Trophoblast cell (in vitro differentiated cells and primary cell): ENCODE results near the gene SGSM2.

ENCODE experiments used
- DNase-seq, 2 donors: peaks; one replicate each; pipeline ENCODE4 v3.0.0-alpha.2; 2016
- H2AFZ ChIP-seq: 2 replicates; pipeline ENCODE4 v1.6.1; 2013; ENCODE audit warnings: low read length, moderate library complexity, mild to moderate bottlenecking; ENCODE audit not compliant: insufficient read depth, poor library complexity
- H2AK5ac ChIP-seq: 2 replicates; pipeline ENCODE4 v1.6.1; 2013; ENCODE audit warnings: mild to moderate bottlenecking, low read length
- H2BK120ac ChIP-seq: 2 replicates; pipeline ENCODE4 v1.6.1; 2013; ENCODE audit warnings: low read length, mild to moderate bottlenecking, moderate library complexity; ENCODE audit not compliant: insufficient read depth, poor library complexity
- H2BK12ac ChIP-seq: 2 replicates; pipeline ENCODE4 v1.6.1; 2013; ENCODE audit warnings: mild to moderate bottlenecking, low read length, moderate library complexity
- H2BK5ac ChIP-seq: 2 replicates; pipeline ENCODE4 v1.6.1; 2013; ENCODE audit warnings: low read length, low read depth, moderate library complexity, mild to moderate bottlenecking; ENCODE audit not compliant: poor library complexity
- H3K14ac ChIP-seq: 2 replicates; pipeline ENCODE4 v1.6.1; 2013; ENCODE audit warnings: mild to moderate bottlenecking, low read length
- H3K18ac ChIP-seq: 2 replicates; pipeline ENCODE4 v1.6.1; 2013; ENCODE audit warnings: mild to moderate bottlenecking, low read length
- H3K23ac ChIP-seq: 2 replicates; pipeline ENCODE4 v1.6.1; 2013; ENCODE audit warnings: low read length
- H3K27ac ChIP-seq: 2 replicates; pipeline ENCODE4 v1.5.1; 2013; ENCODE audit warnings: low read depth, mild to moderate bottlenecking, inconsistent platforms, low read length, moderate library complexity
- H3K27me3 ChIP-seq: 2 replicates; pipeline ENCODE4 v1.6.1; 2013; ENCODE audit warnings: inconsistent platforms, mild to moderate bottlenecking, low read length, moderate library complexity; ENCODE audit not compliant: insufficient read depth
- H3K36me3 ChIP-seq, 2 experiments: 1 replicate in 1 of 2; 2 replicates in 1 of 2; pipeline ENCODE4 v1.6.1; 2013; ENCODE audit warnings: low read length in 2 of 2, mild to moderate bottlenecking in 2 of 2, moderate library complexity in 1 of 2; ENCODE audit not compliant: insufficient read depth in 2 of 2, control insufficient read depth in 1 of 2
- H3K4ac ChIP-seq: 2 replicates; pipeline ENCODE4 v1.6.1; 2013; ENCODE audit warnings: low read depth, mild to moderate bottlenecking, low read length, moderate library complexity
- H3K4me1 ChIP-seq, 2 experiments: 1 replicate in 1 of 2; 2 replicates in 1 of 2; pipeline ENCODE4 v1.6.1; 2013; ENCODE audit warnings: low read length in 2 of 2, mild to moderate bottlenecking in 2 of 2, moderate library complexity in 1 of 2; ENCODE audit not compliant: insufficient read depth in 2 of 2, control insufficient read depth in 1 of 2
- H3K4me2 ChIP-seq: 2 replicates; pipeline ENCODE4 v1.6.1; 2013; ENCODE audit warnings: inconsistent platforms, mild to moderate bottlenecking, low read length, moderate library complexity
- H3K4me3 ChIP-seq: 2 replicates; pipeline ENCODE4 v1.5.1; 2013; ENCODE audit warnings: mild to moderate bottlenecking, low read depth, low read length, inconsistent platforms
- H3K79me1 ChIP-seq: one replicate; pipeline ENCODE4 v1.6.1; 2013; ENCODE audit warnings: low read length
- H3K79me2 ChIP-seq: 2 replicates; pipeline ENCODE4 v1.6.1; 2013; ENCODE audit warnings: low read length, mild to moderate bottlenecking; ENCODE audit not compliant: control insufficient read depth, insufficient read depth, poor library complexity
- H3K9ac ChIP-seq: 2 replicates; pipeline ENCODE4 v1.6.1; 2013; ENCODE audit warnings: mild to moderate bottlenecking, low read length
- H3K9me3 ChIP-seq: 2 replicates; pipeline ENCODE4 v1.6.1; 2013; ENCODE audit warnings: low read depth, mild to moderate bottlenecking, control low read depth, inconsistent platforms, low read length; ENCODE audit not compliant: insufficient read depth
- H4K12ac ChIP-seq: 2 replicates; pipeline ENCODE4 v1.6.1; 2013; ENCODE audit warnings: low read depth, mild to moderate bottlenecking, low read length, moderate library complexity
- H4K8ac ChIP-seq: 2 replicates; pipeline ENCODE4 v1.6.1; 2013; ENCODE audit warnings: low read depth, mild to moderate bottlenecking, low read length, moderate library complexity
- H4K91ac ChIP-seq: one replicate; pipeline ENCODE4 v1.6.1; 2013; ENCODE audit warnings: low read depth, mild to moderate bottlenecking, low read length, moderate library complexity
- WGBS: extraction: QIAGEN DNeasy Blood & Tissue Kit; methylation state at CpG from one replicate; pipeline ENCODE4 v1.1.7; 2013; ENCODE audit warnings: missing lambda C conversion rate; ENCODE audit not compliant: insufficient read length, insufficient coverage; ENCODE audit errors: extremely low coverage; 5-methylcytosine and 5-hydroxymethylcytosine counted together

SGSM2 gene

DNA sequence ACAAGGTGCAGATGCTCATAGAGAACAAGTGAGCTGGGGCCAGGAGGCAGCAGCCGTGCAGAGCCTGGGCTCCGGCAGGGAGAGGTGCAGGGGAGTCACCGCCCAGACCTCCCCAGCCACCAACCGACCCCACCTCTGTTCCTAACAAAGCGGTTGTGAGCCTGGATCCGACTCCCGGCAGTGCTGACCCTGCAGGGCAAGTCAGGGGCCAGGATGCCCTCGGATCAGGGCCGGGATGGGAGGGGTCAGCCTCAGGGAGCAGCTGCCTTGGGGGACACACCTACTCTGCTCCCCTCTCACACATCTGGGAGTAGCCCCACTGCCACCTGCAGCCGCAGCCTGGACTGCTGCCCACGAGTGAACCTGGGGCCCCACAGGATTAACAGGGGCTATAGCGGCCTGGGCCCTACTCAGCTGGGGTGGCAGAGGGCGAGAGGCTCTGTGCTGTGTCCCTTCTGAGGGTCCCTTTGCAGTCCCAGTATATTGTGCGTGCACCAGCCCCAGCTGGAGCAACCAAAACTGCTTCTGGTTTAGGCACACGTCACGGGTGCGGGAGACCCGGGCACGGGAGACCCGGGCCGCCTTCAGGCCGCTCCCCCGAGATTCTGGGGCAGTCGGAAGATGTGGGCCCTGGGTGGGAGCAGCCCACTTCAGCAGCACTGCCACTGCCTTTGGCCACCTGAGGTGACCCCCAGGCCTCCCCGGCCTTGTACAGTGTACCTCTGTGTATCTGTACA lies 42.4 kb downstream of the SGSM2 start:
- no peak overlapping the region for H3K4me3 ChIP-seq
- no peak overlapping the region for H3K4ac ChIP-seq
- peaks cover 5% of the 10 kb centered on the region for H3K79me2 ChIP-seq
- no peak overlapping the region for H2AFZ ChIP-seq
- H3K4me2 ChIP-seq: no peak overlapping the region
- H2BK12ac ChIP-seq: peak overlapping the region; percentile 38
- H4K91ac ChIP-seq: peak overlapping the region; percentile 49
- no peak overlapping the region for H4K12ac ChIP-seq
- peak overlapping the region; percentile 70 for H3K27ac ChIP-seq
- peak overlapping the region; percentile 12 for H3K18ac ChIP-seq
- H3K4me1 ChIP-seq: peaks cover 56 to 68% of the 10 kb centered on the region in 2 experiments
- no peak for DNase-seq
- peak overlapping the region; percentile 33 for H2AK5ac ChIP-seq
- H2BK5ac ChIP-seq: peak overlapping the region; percentile 5
- no peaks in the 10 kb centered on the region for H3K27me3 ChIP-seq
- peaks cover 37 to 43% of the 10 kb centered on the region in 2 experiments for H3K36me3 ChIP-seq
- no peak overlapping the region for H3K23ac ChIP-seq
- no CpG with 5 or more reads among the region's 25 CpGs for WGBS
- peaks cover 2% of the 10 kb centered on the region for H3K9me3 ChIP-seq
- no peak overlapping the region for H3K9ac ChIP-seq
- H2BK120ac ChIP-seq: peak overlapping the region; percentile 21
- H3K79me1 ChIP-seq: peaks cover 52% of the 10 kb centered on the region
- H4K8ac ChIP-seq: peak overlapping the region; percentile 3
- H3K14ac ChIP-seq: peak overlapping the region; percentile 14

DNA sequence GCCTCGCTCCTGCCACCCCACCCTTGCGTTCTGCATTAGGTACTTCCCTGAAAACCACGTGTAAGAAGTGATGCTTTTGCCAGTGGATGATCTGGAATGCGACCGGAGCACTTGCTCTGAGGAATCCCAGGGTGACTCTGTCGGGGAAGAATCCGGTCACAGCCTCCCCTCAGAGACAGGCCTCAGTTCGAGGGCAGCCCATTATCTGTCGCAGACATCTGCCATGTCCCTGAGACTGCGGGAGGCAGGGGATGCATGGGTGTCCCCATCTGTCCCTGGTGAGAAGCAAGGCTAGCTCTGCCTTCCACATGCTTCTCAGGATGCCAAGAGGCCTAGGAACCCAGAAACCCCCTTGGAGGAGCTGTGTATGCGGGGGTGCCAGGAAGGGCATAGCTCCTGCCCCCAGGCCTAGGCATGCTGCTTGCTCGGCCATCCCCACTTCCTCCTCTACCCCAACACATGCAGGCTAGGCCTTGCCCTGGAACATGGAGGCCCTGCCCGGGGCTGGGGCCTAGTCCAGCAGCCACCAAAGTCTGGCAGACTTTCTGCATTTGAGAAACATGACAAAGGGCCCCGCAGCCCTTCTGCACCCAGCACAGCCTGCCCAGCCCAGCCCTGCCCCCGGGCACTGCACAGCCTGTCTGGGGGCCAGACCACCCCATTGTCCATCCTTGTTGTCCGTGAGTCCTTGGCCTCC lies 43.1 kb downstream of the SGSM2 start:
- Histone ChIP-seq H2AFZ (no peak overlapping the region), H3K27me3 (no peaks in the 10 kb centered on the region), H3K79me1 (peaks cover 52% of the 10 kb centered on the region), H3K9ac (no peak overlapping the region), H3K4me1 (peaks cover 56 to 66% of the 10 kb centered on the region in 2 experiments), H3K9me3 (peaks cover 2% of the 10 kb centered on the region), H3K14ac (peak overlapping the region; percentile 88), H3K36me3 (peaks cover 37 to 43% of the 10 kb centered on the region in 2 experiments), H4K91ac (peak overlapping the region; percentile 93), H2BK5ac (peak overlapping the region; percentile 75), H4K8ac (peak overlapping the region; percentile 67), H3K4ac (peak overlapping the region; percentile 9), H2AK5ac (peak overlapping the region; percentile 75), H3K18ac (peak overlapping the region; percentile 73), H3K27ac (peak overlapping the region; percentile 91), H3K4me2 (no peak overlapping the region), H3K79me2 (peaks cover 5% of the 10 kb centered on the region), H2BK120ac (peak overlapping the region; percentile 86), H3K23ac (no peak overlapping the region), H2BK12ac (peak overlapping the region; percentile 66), H3K4me3 (no peak overlapping the region), H4K12ac (no peak overlapping the region)
- peak; percentile 84 to 94 for DNase-seq
- no CpG with 5 or more reads among the region's 16 CpGs for WGBS

DNA sequence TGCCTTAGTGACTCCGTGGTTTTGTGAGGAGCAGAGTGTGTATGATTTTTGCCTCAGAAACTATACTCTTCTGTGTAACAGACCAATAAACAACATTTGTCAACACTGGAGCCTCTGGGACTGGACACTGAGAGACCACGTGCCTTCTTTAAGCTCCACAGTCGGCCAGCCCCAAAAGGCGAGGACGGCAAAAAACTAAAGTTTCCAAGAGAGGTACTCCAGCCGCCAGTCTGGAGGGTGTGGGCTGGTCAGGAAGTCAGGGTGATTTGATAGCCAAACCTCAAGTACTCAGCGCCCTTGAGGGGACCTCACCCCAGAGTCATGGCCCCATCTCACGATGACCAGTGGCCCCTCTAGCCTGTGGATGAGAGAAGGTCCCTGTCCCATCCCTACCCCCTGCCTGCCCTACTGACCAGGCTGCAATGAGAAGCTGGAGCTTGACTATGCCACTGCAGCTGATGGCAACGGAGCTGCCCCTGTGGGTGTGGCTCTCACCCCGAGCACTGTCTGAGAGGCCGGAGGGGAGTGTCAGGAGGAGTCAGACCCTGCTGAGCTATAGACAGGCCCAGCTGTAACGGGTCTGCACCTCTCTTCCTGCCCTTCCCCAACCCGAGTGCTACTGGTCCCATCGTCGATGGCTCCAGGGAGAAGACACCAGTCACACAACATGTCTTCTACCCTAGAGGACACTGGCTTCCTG lies 43.8 kb downstream of the SGSM2 start:
- Histone ChIP-seq H4K12ac (peak overlapping the region; percentile 23), H3K9me3 (peaks cover 2% of the 10 kb centered on the region), H2BK12ac (peak overlapping the region; percentile 72), H3K4me2 (no peak overlapping the region), H3K4me1 (peaks cover 57 to 65% of the 10 kb centered on the region in 2 experiments), H4K8ac (peak overlapping the region; percentile 67), H3K4me3 (peak overlapping the region; percentile 13), H3K79me1 (peaks cover 45% of the 10 kb centered on the region), H3K9ac (no peak overlapping the region), H2AK5ac (peak overlapping the region; percentile 88), H3K36me3 (peaks cover 29 to 41% of the 10 kb centered on the region in 2 experiments), H4K91ac (peak overlapping the region; percentile 93), H3K4ac (peak overlapping the region; percentile 9), H2BK5ac (peak overlapping the region; percentile 75), H2AFZ (peak overlapping the region; percentile 6), H2BK120ac (peak overlapping the region; percentile 86), H3K79me2 (peaks cover 5% of the 10 kb centered on the region), H3K27ac (peak overlapping the region; percentile 91), H3K14ac (peak overlapping the region; percentile 88), H3K27me3 (no peaks in the 10 kb centered on the region), H3K18ac (peak overlapping the region; percentile 88), H3K23ac (no peak overlapping the region)
- WGBS: no CpG with 5 or more reads among the region's 15 CpGs
- no peak for DNase-seq

- Histone ChIP-seq H3K4me3 (no peak overlapping the region), H3K23ac (no peak overlapping the region), H3K4me1 (peaks cover 55 to 60% of the 10 kb centered on the region in 2 experiments), H2BK120ac (peak overlapping the region; percentile 27), H3K79me1 (peaks cover 43% of the 10 kb centered on the region), H3K4me2 (no peak overlapping the region), H3K4ac (peak overlapping the region; percentile 2), H3K9me3 (peaks cover 2% of the 10 kb centered on the region), H3K27ac (peak overlapping the region; percentile 46), H3K18ac (peak overlapping the region; percentile 12), H3K14ac (peak overlapping the region; percentile 48), H3K27me3 (no peaks in the 10 kb centered on the region), H2BK5ac (peak overlapping the region; percentile 58), H2AK5ac (peak overlapping the region; percentile 69), H4K8ac (peak overlapping the region; percentile 62), H2AFZ (no peak overlapping the region), H3K79me2 (peaks cover 5% of the 10 kb centered on the region), H4K91ac (peak overlapping the region; percentile 40), H4K12ac (no peak overlapping the region), H3K36me3 (peaks cover 32 to 46% of the 10 kb centered on the region in 2 experiments), H2BK12ac (peak overlapping the region; percentile 4), H3K9ac (no peak overlapping the region)
- peak; percentile 39 to 42 for DNase-seq
- WGBS: no CpG with 5 or more reads among the region's 11 CpGs
Observed at GRCh38 chr17:2383628-2384167, 46.4 kb downstream of the SGSM2 start.
